PC-3 (cell line): ENCODE results near the gene FUCA2. TPM values are rescaled to one million over a fixed set of nuclear protein-coding genes. Genes with fewer than 3 reads are reported as not detected.

Experiments used
- ATAC-seq: fragments of 200-7000 bp; cut with Tn5 transposase; 2 replicates; pipeline ENCODE4 v1.9.1; 2020; ENCODE audit warnings: mild to moderate bottlenecking, moderate library complexity
- BruUV-seq: library from RNA; stranded (reverse); fragments of 400-500 nt; replicated peaks from 2 replicates; lab custom pipeline; 2021; lab: Mats Ljungman, UMichigan
- CTCF ChIA-PET: fragments of 300-600 bp; sonication (Branson Sonifier 250); formaldehyde crosslinking; loops from one replicate; lab custom pipeline; 2022; ENCODE audit warnings: antibody characterized with exemption; lab: Charles Lee
- POLR2A ChIA-PET: fragments of 300-600 bp; sonication (Branson Sonifier 250); formaldehyde crosslinking; loops from one replicate; lab custom pipeline; 2022; ENCODE audit warnings: antibody characterized with exemption; ENCODE audit not compliant: unreplicated experiment; lab: Charles Lee
- DNase-seq: peaks from one replicate; pipeline ENCODE4 v3.0.0-alpha.2; 2015
- H2AFZ ChIP-seq: fragments of 300-600 bp; sonication (generic); 2 replicates; pipeline ENCODE4 v1.6.0; 2016; ENCODE audit warnings: antibody characterized with exemption, low read length
- H3F3A ChIP-seq: fragments of 300-600 bp; sonication (generic); one replicate; pipeline ENCODE4 v1.6.0; 2017; ENCODE audit warnings: antibody characterized with exemption, low read length, control low read depth, mild to moderate bottlenecking; ENCODE audit not compliant: unreplicated experiment
- H3K27ac ChIP-seq: fragments of 300-600 bp; sonication (generic); 2 replicates; pipeline ENCODE4 v1.5.1; 2016; ENCODE audit warnings: mild to moderate bottlenecking, low read length
- H3K27me3 ChIP-seq: fragments of 300-600 bp; sonication (generic); 2 replicates; pipeline ENCODE4 v1.6.1; 2016; ENCODE audit warnings: low read length, mixed read lengths
- H3K36me3 ChIP-seq: fragments of 300-600 bp; sonication (generic); 2 replicates; pipeline ENCODE4 v1.6.1; 2016; ENCODE audit warnings: low read depth, mixed run types, low read length, mixed read lengths
- H3K4me1 ChIP-seq: fragments of 300-600 bp; sonication (generic); 2 replicates; pipeline ENCODE4 v1.5.1; 2016; ENCODE audit warnings: low read length; ENCODE audit not compliant: insufficient read depth
- H3K4me2 ChIP-seq: fragments of 300-600 bp; sonication (generic); 2 replicates; pipeline ENCODE4 v1.6.0; 2016; ENCODE audit warnings: low read length
- H3K4me3 ChIP-seq: fragments of 300-600 bp; sonication (generic); 2 replicates; pipeline ENCODE4 v1.5.1; 2016; ENCODE audit warnings: mild to moderate bottlenecking, low read length, mixed read lengths
- H3K79me2 ChIP-seq: fragments of 300-600 bp; sonication (generic); 2 replicates; pipeline ENCODE4 v1.6.1; 2017; ENCODE audit warnings: low read length, mixed read lengths
- H3K9ac ChIP-seq: fragments of 300-600 bp; sonication (generic); 2 replicates; pipeline ENCODE4 v1.6.0; 2016; ENCODE audit warnings: mild to moderate bottlenecking, low read length
- H3K9me2 ChIP-seq: fragments of 300-600 bp; sonication (generic); replicated peaks from 2 replicates; pipeline ENCODE4 v1.6.1; 2016; ENCODE audit warnings: mixed run types, low read length, mixed read lengths
- H3K9me3 ChIP-seq: fragments of 300-600 bp; sonication (generic); 2 replicates; pipeline ENCODE4 v1.6.1; 2016; ENCODE audit warnings: low read length, mixed read lengths
- H4K20me1 ChIP-seq: fragments of 300-600 bp; sonication (generic); 2 replicates; pipeline ENCODE4 v1.6.1; 2016; ENCODE audit warnings: low read length, mixed read lengths
- EZH2 ChIP-seq: fragments of 300-600 bp; sonication (generic); IDR thresholded peaks from one replicate; pipeline ENCODE4 v1.6.1; 2017; ENCODE audit warnings: antibody characterized with exemption, mild to moderate bottlenecking, low read length; ENCODE audit not compliant: unreplicated experiment
- EZH2phosphoT487 ChIP-seq: fragments of 300-600 bp; sonication (generic); IDR thresholded peaks from 2 replicates; pipeline ENCODE4 v1.6.1; 2018; ENCODE audit warnings: mild to moderate bottlenecking, antibody characterized with exemption, low read length, borderline replicate concordance
- intact Hi-C: fragments of 100-400 bp; cut with micrococcal nuclease; formaldehyde crosslinking; loops from 2 replicates; pipeline ENCODE4 v1.9.0; 2023
- total RNA-seq: library from RNA; depleted of rRNA; stranded (reverse); fragments of >200 nt; gene quantifications from 2 replicates; pipeline ENCODE4 v1.2.3, GENCODE V29; 2014
- TF ChIP-seq, protein P1 (sequence below): fragments of 300-600 bp; sonication (generic); conservative IDR thresholded peaks from 2 replicates; pipeline ENCODE4 v1.5.1; 2017; ENCODE audit warnings: antibody characterized with exemption, low read depth, mild to moderate bottlenecking, low read length

FUCA2 gene
- total RNA-seq, 1 experiment from 2014 or later = 52.8 TPM

DNA sequence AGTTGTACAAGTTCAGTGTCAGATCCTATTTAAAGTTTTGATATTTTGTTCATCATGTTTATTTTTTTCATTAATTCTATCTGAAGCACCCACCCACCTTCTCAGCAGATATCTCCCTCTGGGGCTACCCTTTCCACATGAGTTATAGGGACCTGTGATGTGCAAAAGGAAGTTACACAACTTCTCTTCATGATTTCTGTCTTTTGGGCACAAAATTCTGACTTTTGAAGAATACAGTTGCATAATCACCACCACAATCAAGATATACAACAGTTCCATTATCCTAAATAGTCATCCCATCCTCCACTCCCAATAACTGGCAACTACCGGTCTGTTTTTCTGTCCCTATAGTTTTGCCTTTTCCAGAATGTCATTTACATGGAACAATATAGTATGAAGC is 13.8 kb upstream of the FUCA2 start:
- ATAC-seq (no peak), DNase-seq (no peak)
- Histone ChIP-seq H3K36me3 (no peaks in the 10 kb centered on the region), H3K27me3 (no peaks in the 10 kb centered on the region), H3K9me2 (no peaks in the 10 kb centered on the region), H3K4me1 (peaks cover 15% of the 10 kb centered on the region; the same call in 1 of the 2 replicates), H3K4me2 (no peak overlapping the region), H3K4me3 (no peak overlapping the region), H3K27ac (no peak overlapping the region), H2AFZ (no peak overlapping the region), H3K79me2 (no peaks in the 10 kb centered on the region), H3K9ac (no peak overlapping the region), H3K9me3 (no peaks in the 10 kb centered on the region), H3F3A (no peaks in the 10 kb centered on the region), H4K20me1 (no peaks in the 10 kb centered on the region)
- TF ChIP-seq EZH2 = no peak
- no peak for TF ChIP-seq EZH2phosphoT487
- TF ChIP-seq, protein P1, sequence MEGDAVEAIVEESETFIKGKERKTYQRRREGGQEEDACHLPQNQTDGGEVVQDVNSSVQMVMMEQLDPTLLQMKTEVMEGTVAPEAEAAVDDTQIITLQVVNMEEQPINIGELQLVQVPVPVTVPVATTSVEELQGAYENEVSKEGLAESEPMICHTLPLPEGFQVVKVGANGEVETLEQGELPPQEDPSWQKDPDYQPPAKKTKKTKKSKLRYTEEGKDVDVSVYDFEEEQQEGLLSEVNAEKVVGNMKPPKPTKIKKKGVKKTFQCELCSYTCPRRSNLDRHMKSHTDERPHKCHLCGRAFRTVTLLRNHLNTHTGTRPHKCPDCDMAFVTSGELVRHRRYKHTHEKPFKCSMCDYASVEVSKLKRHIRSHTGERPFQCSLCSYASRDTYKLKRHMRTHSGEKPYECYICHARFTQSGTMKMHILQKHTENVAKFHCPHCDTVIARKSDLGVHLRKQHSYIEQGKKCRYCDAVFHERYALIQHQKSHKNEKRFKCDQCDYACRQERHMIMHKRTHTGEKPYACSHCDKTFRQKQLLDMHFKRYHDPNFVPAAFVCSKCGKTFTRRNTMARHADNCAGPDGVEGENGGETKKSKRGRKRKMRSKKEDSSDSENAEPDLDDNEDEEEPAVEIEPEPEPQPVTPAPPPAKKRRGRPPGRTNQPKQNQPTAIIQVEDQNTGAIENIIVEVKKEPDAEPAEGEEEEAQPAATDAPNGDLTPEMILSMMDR = no peak
- intact Hi-C loops = no loop called here
- POLR2A ChIA-PET = no interaction called here
- CTCF ChIA-PET = no interaction called here
- BruUV-seq = no TSS peak

DNA sequence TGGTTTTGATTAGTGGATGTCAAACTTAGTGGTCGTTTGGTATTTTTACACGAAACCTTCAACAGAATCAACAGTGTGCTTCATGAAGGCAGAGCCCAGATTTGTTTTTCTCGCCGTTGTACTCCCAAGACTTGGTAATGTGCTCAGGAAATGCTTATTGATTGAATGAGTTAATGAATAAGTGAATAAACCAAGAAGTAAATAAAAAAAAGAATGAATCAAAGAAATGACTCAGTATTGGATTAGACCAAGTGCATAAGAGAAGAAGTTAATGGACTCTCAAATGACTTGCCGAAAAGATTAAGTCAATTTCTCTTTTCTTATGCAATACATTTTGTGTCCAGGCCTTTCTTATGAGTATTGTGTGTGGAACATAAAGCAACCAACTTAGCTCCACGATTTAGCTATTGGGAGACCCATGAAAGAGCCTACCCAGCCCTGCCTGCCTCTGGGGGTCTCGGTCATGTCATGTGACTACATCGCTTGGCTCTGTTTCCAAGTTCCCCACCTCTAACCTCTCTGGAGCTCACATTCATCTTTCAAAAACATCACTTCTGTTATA is 10.6 kb upstream of the FUCA2 start:
- POLR2A ChIA-PET = no interaction called here
- no TSS peak for BruUV-seq
- Histone ChIP-seq H3K79me2 (no peaks in the 10 kb centered on the region), H3K4me1 (peaks cover 15% of the 10 kb centered on the region; the same call in 1 of the 2 replicates), H2AFZ (no peak overlapping the region), H3K9me3 (no peaks in the 10 kb centered on the region), H3K4me3 (no peak overlapping the region), H3K36me3 (no peaks in the 10 kb centered on the region), H3K9ac (no peak overlapping the region), H4K20me1 (no peaks in the 10 kb centered on the region), H3K27me3 (no peaks in the 10 kb centered on the region), H3K27ac (peak overlapping the region; percentile 50), H3F3A (no peaks in the 10 kb centered on the region), H3K4me2 (peak overlapping the region; percentile 15; the same call in 1 of the 2 replicates), H3K9me2 (no peaks in the 10 kb centered on the region)
- TF ChIP-seq EZH2phosphoT487 = no peak
- TF ChIP-seq EZH2 = no peak
- peak; percentile 92 for ATAC-seq
- intact Hi-C loops = no loop called here
- CTCF ChIA-PET = no interaction called here
- peak; percentile 61 for DNase-seq

DNA sequence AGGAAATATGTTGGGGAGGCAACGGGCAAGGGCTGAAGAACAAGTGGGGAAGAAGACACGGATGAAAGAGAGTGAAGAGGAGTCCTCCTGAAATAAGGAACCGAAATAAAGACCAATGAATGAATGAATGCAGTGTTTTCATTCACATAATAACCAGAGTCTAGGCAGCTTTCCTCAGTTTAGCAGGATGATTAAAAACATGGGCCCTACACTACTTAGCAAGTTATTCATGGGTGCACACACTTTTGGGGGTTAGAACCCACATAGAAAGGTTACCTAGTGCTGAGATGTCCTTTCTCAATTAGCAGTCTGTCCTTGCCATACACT is 5.9 kb upstream of the FUCA2 start:
- no peaks in the 10 kb centered on the region for H3K79me2 ChIP-seq
- H3K27me3 ChIP-seq = no peaks in the 10 kb centered on the region
- no peaks in the 10 kb centered on the region for H3K36me3 ChIP-seq
- no TSS peak for BruUV-seq
- H3K27ac ChIP-seq = no peak overlapping the region
- no peaks in the 10 kb centered on the region for H4K20me1 ChIP-seq
- H3K9ac ChIP-seq = no peak overlapping the region
- ChIA-PET CTCF (no interaction called here), POLR2A (no interaction called here)
- no peaks in the 10 kb centered on the region for H3K9me2 ChIP-seq
- no peaks in the 10 kb centered on the region for H3F3A ChIP-seq
- no peak overlapping the region for H3K4me2 ChIP-seq
- H3K9me3 ChIP-seq = no peaks in the 10 kb centered on the region
- DNase-seq (no peak), ATAC-seq (no peak)
- H2AFZ ChIP-seq = no peak overlapping the region
- intact Hi-C loops = no loop called here
- peaks cover 11% of the 10 kb centered on the region; the same call in 1 of the 2 replicates for H3K4me1 ChIP-seq
- no peak overlapping the region for H3K4me3 ChIP-seq
- TF ChIP-seq EZH2 (no peak), EZH2phosphoT487 (no peak)
- TF ChIP-seq, protein P1 = no peak
